ENCODE data around the gene GABBR2.

DNA sequence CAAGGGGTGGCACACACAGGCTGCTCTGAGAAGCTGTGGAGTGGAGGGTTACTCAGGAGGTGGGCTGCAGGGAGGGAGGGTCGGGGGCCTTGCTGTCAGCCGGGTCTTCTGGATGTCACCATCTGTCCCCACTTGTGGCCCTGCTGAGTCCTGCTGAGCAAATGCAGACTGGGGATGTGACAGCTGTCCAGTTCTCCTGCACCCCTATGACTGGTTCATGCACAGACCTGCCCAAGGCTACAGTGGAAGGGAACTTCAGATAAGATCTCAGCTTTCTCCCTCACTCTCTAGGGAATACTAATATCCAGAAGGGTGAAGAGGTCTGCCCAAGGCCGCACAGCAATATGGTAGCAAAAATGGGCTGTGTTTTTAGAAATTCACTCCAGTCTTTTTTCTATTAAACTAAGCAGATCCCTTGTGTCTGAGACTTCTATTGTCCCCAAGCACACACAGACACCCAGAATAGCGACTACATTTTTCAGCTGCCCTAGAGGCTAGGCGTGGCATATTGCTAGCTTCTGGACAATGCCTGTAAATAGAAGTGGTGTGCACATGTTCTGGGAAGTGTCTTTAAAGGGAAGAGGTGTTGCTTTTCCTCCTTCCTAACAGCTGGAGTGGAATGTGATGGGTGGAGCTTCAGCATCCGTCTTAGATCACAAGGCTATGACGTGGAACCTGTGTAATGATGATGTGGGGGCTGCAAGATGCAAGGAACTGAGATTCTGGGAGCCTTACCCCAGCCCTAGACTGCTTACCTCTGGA is 402.2 kb downstream of the GABBR2 start:
- TF ChIP-seq EP300 (IDR thresholded peaks at IDR 0.05; ENCODE audit: borderline replicate concordance) (no peak), RAD21 (IDR thresholded peaks at IDR 0.05; ENCODE audit: low read depth) (no peak), ZBTB7A (IDR thresholded peaks at IDR 0.05; ENCODE audit: low read depth) (no peak), FOXM1 (IDR thresholded peaks at IDR 0.05; ENCODE audit: borderline replicate concordance, low read depth) (no peak)
- TF ChIP-seq, protein P1, sequence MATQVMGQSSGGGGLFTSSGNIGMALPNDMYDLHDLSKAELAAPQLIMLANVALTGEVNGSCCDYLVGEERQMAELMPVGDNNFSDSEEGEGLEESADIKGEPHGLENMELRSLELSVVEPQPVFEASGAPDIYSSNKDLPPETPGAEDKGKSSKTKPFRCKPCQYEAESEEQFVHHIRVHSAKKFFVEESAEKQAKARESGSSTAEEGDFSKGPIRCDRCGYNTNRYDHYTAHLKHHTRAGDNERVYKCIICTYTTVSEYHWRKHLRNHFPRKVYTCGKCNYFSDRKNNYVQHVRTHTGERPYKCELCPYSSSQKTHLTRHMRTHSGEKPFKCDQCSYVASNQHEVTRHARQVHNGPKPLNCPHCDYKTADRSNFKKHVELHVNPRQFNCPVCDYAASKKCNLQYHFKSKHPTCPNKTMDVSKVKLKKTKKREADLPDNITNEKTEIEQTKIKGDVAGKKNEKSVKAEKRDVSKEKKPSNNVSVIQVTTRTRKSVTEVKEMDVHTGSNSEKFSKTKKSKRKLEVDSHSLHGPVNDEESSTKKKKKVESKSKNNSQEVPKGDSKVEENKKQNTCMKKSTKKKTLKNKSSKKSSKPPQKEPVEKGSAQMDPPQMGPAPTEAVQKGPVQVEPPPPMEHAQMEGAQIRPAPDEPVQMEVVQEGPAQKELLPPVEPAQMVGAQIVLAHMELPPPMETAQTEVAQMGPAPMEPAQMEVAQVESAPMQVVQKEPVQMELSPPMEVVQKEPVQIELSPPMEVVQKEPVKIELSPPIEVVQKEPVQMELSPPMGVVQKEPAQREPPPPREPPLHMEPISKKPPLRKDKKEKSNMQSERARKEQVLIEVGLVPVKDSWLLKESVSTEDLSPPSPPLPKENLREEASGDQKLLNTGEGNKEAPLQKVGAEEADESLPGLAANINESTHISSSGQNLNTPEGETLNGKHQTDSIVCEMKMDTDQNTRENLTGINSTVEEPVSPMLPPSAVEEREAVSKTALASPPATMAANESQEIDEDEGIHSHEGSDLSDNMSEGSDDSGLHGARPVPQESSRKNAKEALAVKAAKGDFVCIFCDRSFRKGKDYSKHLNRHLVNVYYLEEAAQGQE (IDR thresholded peaks at IDR 0.05; ENCODE audit: low read depth): no peak
